IPS DF 4.7 (cell line): ENCODE data around the gene IL1RAP.
"Not testable (repeated sequence)": the region's sequence is repeated elsewhere in the genome, so short reads cannot be mapped to it uniquely, and the experiment has no call there.

Experiments used
- DNase-seq: peaks from one replicate; pipeline ENCODE4 v3.0.0-alpha.2; 2013; ENCODE audit warnings: low spot score; ENCODE audit errors: extremely low read depth

Gene IL1RAP, protein sequence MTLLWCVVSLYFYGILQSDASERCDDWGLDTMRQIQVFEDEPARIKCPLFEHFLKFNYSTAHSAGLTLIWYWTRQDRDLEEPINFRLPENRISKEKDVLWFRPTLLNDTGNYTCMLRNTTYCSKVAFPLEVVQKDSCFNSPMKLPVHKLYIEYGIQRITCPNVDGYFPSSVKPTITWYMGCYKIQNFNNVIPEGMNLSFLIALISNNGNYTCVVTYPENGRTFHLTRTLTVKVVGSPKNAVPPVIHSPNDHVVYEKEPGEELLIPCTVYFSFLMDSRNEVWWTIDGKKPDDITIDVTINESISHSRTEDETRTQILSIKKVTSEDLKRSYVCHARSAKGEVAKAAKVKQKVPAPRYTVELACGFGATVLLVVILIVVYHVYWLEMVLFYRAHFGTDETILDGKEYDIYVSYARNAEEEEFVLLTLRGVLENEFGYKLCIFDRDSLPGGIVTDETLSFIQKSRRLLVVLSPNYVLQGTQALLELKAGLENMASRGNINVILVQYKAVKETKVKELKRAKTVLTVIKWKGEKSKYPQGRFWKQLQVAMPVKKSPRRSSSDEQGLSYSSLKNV

DNA sequence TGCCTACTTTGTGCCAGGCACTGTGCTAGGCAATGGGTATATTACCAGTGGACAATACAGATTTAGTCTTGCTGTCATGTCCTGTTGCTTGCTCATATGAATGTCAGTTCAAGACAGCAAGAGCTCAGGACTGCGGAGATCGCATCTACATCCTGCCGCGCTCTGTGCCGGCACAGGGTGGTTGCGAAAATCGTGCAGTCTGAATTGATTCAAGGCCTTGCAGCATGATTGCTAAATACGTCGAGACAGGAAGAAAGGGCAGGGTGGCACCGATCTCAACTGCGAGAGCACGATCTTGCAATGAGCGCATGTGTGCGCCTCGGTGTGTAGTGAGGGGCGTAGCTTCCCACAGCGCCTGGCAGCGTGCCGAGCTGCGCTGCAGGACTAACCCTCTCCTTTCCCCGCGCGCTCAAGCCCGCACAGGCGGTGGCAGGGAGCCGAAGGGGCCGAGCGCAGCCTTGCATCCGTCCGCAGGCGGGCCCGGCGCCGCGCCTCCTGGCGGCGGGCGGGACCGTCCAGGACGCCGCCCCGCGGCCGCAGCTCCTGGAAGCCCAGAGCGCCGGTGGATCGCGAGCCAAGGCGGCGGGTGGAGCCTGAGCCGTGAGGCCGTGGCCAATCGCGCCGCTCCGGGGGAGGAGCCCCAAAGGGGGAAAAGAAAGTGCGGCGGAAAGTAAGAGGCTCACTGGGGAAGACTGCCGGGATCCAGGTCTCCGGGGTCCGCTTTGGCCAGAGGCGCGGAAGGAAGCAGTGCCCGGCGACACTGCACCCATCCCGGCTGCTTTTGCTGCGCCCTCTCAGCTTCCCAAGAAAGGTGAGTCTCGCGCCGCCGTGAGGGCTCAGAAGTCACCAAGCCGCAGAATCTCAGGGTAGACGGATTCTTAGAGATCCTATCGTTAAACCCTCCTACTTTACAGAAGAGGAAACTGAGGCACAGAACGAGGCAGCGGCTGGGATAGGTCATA, at the start of gene IL1RAP:
Gene IL1RAP (plus strand): TSS at position 677 of the 962 bp plus-strand sequence. CDS start 50,205 bp downstream, outside the sequence.
- no peak for DNase-seq

DNA sequence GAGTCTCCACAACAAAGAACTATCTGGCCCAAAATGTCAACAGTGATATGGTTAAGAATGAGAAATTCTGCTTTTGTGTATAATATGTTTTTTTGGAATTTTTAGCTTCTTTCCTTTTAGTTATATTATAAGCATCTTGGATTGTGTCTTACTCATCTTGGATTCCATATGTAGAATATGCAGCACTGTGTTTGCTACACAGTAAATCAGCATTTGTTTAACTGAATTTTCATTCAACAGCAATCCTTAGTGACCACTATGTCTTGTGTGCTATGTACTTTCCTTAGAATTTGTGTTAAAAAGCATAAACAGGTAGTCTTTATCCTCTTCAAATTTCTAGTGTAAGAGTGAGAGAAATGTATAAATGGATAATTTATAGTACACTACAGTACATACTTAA, 46.0 kb upstream of the IL1RAP start:
- DNase-seq = no peak

DNA sequence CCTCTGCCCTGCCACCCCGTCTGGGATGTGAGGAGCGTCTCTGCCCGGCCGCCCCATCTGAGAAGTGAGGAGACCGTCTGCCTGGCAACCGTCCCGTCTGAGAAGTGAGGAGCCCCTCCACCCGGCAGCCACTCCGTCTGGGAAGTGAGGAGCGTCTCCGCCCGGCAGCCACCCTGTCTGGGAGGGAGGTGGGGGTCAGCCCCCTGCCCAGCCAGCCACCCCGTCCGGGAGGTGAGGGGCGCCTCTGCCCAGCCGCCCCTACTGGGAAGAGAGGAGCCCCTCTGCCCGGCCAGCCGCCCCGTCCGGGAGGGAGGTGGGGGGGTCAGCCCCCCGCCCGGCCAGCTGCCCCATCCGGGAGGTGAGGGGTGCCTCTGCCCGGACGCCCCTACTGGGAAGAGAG, 40.6 kb upstream of the IL1RAP start:
- not testable (repeated sequence) for DNase-seq

DNA sequence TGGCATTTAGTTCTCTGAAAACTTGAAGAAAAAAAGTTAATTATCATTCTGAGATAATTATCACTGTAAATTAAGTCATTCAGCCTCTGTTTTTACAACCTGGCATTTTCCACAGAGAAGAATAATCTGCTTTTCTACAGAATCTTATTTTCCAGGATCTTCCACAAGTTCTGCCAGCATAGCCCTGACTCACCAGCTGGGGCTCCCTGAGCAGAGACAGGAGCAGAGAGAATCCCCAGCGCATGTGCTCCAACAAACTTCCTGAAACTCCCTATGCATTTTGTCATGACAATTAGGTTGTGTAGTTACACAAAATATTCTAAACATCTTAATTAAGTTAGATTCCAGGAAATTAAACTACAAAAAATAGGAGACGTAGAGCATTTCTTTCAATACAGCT, 32.1 kb upstream of the IL1RAP start:
- no peak for DNase-seq

DNA sequence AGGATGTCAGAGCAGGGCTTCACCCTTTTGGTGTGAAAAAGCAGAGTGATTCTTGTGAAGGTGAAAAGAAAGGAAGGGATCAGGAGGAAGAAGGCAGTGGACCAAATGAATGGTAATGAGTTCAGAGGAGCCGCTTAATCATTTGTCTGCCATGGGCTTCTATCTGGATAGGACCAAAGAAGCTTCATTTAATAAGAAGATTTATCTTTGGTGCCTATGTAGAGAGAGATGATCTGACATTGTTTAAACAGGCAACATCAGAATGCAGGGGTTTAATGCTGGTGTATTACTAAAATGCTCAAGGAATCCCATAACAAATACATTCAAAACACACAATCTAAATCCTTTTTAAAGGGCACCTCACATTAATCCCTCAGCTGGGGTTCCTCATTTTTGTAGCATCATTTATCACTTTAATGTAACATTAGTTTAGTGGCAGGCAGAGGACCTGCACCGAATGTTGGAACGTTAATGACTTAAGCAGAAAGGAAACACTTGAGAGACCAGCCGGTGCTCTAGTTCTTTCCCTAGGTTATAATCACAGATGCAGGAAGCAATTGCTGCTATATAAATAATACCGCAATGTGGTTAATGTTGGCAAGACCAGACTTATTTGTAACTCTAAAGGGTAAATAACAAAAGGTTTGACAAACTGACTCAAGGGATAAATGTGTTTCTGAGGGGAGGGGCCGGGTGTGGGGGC, 27.9 kb upstream of the IL1RAP start:
- no peak for DNase-seq

DNA sequence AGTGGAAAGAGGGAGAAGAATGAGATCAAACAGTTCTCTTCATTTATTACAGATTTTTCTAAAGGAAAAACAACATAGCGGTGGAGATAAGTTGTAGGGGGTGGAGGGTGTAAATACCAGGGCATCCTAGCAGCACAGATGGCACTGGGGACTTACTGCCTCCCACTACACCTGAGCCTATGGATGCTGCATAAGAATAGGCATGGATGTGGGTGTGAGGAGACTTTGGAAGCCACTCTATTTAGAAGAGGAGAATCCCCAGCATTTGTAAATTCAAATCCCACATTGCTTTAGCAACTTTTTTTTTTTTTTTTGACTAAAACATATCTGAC, 27.4 kb upstream of the IL1RAP start:
- DNase-seq = no peak

DNA sequence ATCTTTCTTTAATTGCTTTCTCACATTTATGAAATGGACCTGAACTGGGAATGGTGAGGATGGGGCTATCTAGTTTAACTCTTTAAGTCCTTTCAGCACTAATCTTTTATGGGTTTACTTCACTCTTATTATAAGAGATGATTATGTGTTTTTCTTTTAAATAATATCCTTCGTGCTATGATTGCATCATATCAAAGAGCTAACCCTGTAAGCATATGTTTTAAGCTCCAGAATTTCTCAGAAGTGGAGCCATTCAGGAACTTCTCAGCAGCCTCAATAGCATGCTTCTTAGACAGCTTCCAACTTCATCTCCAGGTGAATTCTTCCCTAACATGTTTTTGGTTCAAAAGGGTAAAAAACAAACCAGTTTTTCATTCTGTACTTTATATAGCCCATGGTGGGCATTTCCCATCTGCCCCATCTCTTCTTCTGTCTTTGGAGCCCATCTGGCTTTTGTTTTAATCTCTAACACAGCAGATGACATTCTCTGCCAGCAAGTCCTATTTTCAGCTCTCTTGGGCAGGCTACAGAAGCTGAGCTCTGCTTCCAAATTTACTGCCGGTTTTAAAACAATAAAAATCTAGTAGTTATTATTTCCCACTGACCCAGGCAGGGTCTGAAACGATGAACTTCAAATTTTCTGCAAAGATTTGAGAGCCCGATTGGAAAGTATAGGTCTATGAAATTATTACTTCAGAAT, 26.8 kb upstream of the IL1RAP start:
- DNase-seq = no peak

DNA sequence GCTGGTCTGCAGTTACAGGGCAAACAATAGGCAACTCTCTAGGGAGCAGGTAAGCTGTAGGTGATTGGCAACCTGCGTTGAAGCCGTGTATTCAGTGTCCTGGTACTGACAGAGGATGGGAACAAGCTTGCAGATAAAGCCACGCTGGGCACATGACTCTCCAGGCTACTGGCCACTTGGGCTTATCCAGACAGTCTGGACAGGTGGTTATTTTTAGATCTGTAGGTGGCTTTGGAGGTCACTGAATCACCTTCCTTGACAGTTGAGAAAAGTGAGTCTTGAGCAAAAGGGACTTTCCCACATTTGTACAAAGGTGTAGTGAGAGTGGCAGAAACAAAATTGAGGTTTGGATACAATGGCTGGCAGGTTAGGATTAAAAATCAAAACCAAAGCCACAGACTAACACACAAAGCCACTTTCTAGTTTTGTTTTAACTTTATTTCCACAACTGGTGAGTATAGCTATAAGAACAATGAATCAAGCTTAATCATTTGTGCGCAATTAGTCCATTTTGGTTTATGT, 22.3 kb upstream of the IL1RAP start:
- no peak for DNase-seq

DNA sequence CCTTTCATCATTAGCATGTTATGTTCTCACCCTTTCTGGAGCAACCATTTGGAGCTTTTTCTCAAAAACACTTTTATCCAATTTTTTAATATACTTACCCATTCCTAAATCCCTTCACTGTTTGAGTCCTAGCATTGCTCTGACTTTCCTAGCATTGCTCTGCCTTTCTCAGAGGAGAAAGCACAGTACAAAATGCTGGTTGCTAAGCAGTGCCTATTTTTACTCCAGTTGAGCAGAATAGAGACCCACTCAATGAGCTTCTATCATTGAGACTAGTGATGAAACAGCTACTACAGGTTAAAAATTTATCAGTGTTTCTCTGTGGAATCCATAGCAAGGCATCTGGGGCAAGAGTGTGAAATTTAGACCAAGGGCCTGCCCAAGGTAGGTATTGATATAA, 21.8 kb upstream of the IL1RAP start:
- no peak for DNase-seq

DNA sequence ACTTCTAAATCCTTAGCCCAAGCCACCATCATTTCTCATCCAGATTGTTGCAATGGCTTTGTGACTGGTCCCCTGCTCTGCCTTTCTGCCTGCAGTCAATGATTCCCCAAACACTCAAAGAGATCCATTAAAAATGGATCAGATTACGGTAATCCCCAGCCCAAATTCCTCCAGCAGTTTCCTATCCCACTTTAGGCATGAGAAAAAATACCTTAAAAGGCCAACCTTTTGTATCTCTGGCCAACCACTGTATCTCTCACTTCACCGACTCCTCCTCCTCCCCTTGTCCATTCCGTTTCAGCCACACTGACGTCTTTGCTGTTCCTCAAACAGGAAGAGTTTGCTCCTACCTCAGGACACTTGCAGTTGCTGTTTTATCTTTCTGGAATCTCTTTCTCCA, 20.9 kb upstream of the IL1RAP start:
- DNase-seq = no peak

DNA sequence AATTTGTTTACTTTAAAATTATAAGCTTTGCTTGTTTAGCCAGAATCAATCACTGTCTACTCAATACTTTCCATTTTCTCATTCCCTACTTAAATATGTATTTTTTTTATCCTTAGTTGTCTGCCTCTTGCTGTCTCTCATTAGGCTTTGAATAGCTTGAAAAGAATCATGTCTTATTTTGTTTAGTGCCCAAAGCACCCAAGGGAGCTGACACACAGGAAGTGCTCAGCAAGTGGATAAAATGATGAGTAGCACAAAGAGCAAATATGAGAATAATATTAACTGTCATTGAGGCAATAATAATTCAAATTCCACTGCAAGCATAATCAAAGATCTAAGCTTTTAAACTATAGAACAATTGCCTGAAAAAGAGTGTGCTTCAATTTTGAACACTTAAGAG, 19.0 kb upstream of the IL1RAP start:
- no peak for DNase-seq

DNA sequence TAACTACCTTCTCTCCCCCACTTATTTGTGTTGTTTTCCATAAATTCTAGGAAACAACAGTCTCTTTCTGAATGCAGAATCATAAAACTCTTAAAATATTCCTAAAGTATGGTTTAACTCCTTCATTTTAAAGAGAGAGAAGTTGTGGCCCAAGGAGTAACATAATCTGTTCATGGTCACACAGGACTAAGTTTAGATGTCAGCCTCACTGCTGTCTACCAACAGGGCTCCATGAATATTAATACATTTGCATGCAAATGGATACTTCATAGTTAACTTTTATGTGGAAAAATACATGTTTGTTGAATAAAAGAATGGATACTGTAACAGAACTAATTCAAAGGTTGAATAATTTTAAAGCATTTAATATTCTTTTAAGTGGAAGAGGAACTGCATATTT, 18.5 kb upstream of the IL1RAP start:
- DNase-seq = no peak

DNA sequence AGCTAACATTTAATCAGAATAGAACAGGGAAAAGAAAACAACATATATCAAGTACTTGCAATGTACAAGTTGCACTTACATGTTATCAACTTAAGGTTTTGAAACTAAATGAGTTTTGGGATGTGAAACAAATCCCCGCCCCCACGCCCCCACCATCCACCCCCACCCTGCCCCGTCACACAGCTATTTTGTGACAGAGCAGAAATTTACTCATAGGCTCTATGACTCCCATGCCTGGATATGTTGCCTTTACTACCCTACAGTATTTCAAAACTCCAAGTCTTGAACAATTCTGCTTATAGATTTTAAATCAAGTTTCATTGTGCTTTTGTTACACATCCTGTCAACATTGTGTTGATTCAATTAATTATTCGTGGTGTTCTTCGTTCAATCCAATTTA, 18.1 kb upstream of the IL1RAP start:
- DNase-seq = no peak

DNA sequence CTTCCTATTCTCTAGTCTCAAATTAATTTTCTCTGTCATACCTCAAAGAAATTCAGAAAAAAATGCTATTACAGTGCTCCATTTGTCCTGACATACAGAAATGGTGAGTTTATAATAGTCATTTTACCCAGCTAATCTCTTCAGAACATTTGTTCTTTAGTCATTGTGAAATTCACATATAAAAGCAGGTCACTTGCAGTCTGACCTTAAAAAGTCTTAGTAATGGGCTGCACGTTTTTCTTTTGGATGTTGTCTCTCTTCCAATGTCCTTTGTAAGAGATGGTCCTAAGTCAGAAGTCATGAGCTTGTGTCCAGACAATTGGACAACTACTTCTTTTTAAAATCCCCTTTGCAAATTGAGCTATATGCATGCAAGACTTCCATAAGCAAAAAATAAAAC, 17.0 kb upstream of the IL1RAP start:
- DNase-seq = no peak

DNA sequence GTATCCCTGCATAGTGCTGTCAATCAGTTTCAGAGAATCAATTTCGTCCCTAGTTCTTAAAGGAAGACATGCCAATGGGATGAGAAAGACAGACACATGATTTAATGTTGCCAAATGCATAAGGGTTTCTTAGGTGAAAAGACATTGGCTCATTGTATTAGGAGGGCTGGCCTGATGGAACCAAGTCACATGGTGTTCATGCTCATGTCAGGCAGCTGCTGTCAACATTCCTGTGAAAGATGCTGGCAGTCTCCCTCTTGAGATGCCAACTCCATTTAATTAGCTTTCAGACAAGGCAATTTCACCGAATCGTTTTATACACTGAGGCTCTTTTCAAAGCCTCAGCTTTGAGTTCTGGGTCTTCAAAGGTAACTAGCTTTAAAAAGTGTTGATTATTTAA, 16.1 kb upstream of the IL1RAP start:
- DNase-seq = no peak

DNA sequence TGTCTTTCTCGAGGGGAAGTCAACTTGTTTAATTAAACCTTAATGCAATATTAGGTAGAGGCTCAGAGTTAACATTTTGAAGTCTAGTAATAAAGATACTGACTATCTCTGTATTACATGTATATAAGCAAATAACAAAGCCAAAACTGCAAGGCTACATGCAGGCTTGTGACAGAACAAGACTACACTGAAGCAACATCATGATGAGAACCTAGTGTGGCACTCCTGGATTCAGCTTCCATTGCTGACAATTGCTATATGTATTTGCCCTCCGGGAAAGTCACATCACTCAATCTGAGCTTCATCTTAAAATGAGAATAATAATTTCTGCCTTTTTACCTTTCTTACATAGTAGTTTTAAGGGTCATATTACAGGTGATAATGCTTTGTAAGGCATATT, 15.6 kb upstream of the IL1RAP start:
- DNase-seq = no peak

DNA sequence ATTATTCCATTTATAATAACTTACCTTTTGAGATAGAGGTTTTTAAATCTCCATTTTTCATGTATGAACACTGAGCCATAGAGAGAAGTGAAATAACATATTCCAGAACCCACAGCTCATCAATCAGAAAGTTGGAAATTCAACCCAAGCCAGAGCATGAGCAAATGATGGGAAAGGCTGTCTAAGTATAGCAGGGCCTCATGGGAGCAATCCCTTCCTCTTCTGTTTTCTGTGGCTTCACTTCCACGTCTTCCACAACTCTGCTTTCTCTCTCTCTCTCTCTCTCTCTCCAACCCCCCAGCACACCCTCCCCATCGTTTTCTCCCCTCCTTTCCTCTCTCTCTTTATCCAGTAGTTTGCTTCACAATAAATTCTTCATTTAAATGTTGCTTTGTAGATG, 14.8 kb upstream of the IL1RAP start:
- no peak for DNase-seq

DNA sequence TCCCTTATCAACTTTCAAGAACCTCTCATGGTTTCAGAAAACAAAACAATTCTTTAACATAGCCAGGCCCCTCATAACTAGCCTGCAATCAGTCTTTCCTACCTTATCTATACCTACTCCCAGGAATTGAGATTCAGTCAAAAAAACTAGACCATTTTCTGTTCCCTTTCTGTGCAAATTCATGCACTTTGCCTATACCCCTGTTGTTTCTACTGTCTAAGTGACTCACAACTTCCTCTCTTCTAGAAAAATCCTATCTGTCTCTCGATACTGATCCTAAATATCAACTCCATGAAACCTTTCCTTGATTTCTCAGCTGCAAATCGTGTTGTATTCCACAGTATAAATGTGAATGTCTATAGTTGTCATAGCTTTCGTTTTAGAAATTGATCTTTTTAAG, 10.9 kb upstream of the IL1RAP start:
- no peak for DNase-seq

DNA sequence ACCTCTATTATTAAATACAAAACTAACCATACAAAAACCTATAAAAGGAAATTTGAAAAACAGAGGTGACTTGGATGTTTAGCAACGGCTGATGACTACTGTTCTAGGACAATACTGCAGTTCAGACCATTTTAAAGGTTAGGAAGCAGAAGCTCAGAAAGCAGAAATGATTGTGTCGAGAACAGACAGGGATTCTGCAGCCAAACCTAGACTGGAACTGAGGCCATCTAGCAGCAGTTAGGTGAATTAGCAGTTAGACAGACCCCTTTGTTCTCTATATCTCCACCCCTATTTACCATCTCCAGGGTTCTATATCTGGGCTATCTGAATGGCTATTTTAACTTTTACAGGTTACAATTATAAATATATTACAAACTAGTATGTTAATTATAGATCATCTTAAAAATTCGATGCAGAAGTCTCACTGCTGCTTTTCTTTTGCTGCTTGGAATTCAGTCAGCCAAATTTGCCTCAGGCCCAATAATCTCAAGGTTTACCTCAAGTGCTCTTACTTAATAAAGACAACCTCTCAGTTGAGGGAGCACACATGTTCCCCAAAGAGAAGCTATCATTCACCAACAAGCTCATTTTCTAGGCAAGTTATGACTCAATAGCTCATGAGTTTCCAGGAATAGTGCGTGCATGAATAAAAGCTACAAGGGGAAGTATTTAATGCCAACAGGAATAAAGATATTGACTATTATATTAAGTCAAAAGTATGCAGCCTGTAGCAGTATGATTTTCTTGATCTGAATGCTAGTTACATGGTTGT, 9.3 kb upstream of the IL1RAP start:
- DNase-seq = no peak

DNA sequence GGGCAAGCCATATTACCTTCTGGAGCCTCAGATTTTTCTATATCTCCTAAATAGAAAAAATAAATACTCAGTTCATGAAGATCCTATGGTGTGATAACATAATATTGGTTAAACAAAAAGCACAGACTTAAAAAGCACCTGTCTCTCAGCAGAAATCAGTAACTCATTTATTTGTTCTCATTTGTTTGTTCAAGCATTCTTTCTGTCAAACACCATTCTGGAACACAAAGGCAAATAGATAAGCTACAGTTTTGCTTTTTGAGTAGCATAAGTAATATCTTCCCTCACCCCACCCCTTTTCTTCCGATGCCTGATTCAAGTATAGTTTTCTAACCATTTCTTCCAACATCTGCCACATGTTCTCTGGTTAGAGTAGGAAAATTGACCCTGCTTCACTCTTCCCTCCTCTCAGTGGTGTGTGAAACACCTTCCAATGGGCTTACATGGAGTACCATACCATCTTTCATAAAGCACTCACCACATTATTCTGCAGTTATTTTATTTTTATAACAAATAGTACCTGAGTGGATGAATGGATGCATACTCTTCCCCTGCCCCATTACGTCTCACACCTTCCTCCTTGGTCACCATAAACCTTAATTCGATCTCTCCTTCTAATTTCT, 8.4 kb upstream of the IL1RAP start:
- no peak for DNase-seq
